SU-DHL-6 (cell line): ENCODE data around the gene SNAPC2.
A peak's percentile ranks its signal among the peaks of the same experiment; 100 is the strongest.

Source experiments
- H2AFZ ChIP-seq: fragments of 200-600 bp; sonication (generic); 2 replicates; pipeline ENCODE4 v1.6.1; 2014; ENCODE audit warnings: low read depth, mild to moderate bottlenecking, moderate library complexity, mixed read lengths, antibody characterized with exemption, low read length; ENCODE audit not compliant: severe bottlenecking
- H3F3A ChIP-seq: fragments of 200-600 bp; shearing (Covaris generic); 2 replicates; pipeline ENCODE4 v1.6.0; 2016; ENCODE audit warnings: antibody characterized with exemption, mild to moderate bottlenecking; ENCODE audit not compliant: insufficient read depth
- H3K27ac ChIP-seq: fragments of 200-600 bp; sonication (generic); 2 replicates; pipeline ENCODE4 v1.5.1; 2016; ENCODE audit warnings: low read depth, mild to moderate bottlenecking, low read length, moderate library complexity, mixed read lengths
- H3K27me3 ChIP-seq: fragments of 200-600 bp; sonication (generic), shearing (Covaris generic); 2 replicates; pipeline ENCODE4 v1.6.0; 2014; ENCODE audit warnings: mild to moderate bottlenecking, low read length
- H3K36me3 ChIP-seq: fragments of 200-600 bp; sonication (generic); 2 replicates; pipeline ENCODE4 v1.6.1; 2014; ENCODE audit warnings: mild to moderate bottlenecking, low read length, mixed read lengths
- H3K4me2 ChIP-seq: fragments of 300-600, 200-600 bp; shearing (Covaris generic), sonication (generic); 2 replicates; pipeline ENCODE4 v1.6.0; 2014; ENCODE audit warnings: low read length, low read depth, mild to moderate bottlenecking; ENCODE audit not compliant: poor library complexity, severe bottlenecking
- H3K4me3 ChIP-seq: fragments of 200-600 bp; sonication (generic); 2 replicates; pipeline ENCODE4 v1.5.1; 2014; ENCODE audit warnings: antibody characterized with exemption, low read length, mild to moderate bottlenecking, mixed read lengths; ENCODE audit not compliant: insufficient read depth, poor library complexity, severe bottlenecking
- H3K79me2 ChIP-seq: fragments of 200-600 bp; sonication (generic); 2 replicates; pipeline ENCODE4 v1.6.1; 2014; ENCODE audit warnings: mild to moderate bottlenecking, low read length, moderate library complexity; ENCODE audit not compliant: insufficient read depth
- H3K9ac ChIP-seq: fragments of 200-600 bp; sonication (generic); 2 replicates; pipeline ENCODE4 v1.7.0; 2014; ENCODE audit warnings: mild to moderate bottlenecking, low read length
- H3K9me2 ChIP-seq: fragments of 200-600 bp; sonication (generic); replicated peaks from 2 replicates; pipeline ENCODE4 v1.6.1; 2014; ENCODE audit warnings: low read length; ENCODE audit not compliant: insufficient read depth
- H3K9me3 ChIP-seq: fragments of 200-600 bp; sonication (generic); 2 replicates; pipeline ENCODE4 v1.6.1; 2014; ENCODE audit warnings: low read length, mixed read lengths; ENCODE audit not compliant: insufficient read depth
- H4K20me1 ChIP-seq: fragments of 200-600 bp; sonication (generic); 2 replicates; pipeline ENCODE4 v1.6.1; 2014; ENCODE audit warnings: low read depth, mild to moderate bottlenecking, antibody characterized with exemption, low read length, moderate library complexity, mixed read lengths
- CTCF ChIP-seq: fragments of 200-600 bp; sonication (generic); IDR thresholded peaks from one replicate; pipeline ENCODE4 v1.5.1; 2017; ENCODE audit warnings: antibody characterized with exemption, mild to moderate bottlenecking, low read length, moderate library complexity; ENCODE audit not compliant: insufficient read depth, poor library complexity, severe bottlenecking
- EZH2phosphoT487 ChIP-seq: fragments of 200-600 bp; sonication (generic), shearing (Covaris generic); conservative IDR thresholded peaks from 2 replicates; pipeline ENCODE4 v1.6.1; 2018; ENCODE audit warnings: mild to moderate bottlenecking, antibody characterized with exemption, low read length, moderate library complexity, mixed read lengths

SNAPC2 gene

DNA sequence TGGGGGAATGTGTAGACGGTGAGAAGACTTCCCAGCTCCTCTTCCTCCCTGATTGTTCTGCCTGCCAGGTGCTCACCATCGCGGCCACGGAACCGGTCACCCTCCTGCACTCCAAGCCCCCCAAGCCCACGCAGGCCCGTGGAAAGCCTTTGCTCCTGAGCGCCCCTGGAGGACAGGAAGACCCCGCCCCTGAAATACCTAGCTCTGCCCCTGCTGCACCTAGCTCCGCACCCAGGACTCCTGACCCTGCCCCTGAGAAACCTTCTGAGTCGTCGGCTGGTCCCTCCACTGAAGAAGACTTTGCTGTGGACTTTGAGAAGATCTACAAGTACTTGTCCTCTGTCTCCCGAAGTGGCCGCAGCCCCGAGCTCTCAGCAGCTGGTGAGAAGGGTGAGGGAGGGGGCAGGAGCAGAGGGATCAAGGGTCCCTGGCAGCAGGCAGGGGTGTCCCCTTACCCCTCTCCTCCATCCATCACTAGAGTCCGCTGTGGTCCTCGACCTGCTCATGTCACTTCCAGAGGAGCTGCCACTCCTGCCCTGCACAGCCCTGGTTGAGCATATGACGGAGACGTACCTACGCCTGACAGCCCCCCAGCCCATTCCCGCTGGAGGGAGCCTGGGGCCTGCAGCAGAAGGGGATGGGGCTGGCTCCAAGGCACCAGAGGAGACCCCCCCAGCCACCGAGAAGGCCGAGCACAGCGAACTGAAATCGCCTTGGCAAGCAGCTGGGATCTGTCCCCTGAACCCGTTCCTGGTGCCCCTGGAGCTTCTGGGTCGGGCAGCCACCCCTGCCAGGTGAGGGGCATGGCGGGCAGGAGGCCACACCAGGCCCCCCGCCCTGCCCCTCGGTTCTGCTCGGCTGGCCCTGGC lies 2.1 kb downstream of the SNAPC2 start:
- no peaks in the 10 kb centered on the region for H3F3A ChIP-seq
- no peaks in the 10 kb centered on the region for H4K20me1 ChIP-seq
- H3K4me3 ChIP-seq, result no peak overlapping the region
- H3K4me2 ChIP-seq, result peak overlapping the region; percentile 82
- H2AFZ ChIP-seq, result no peak overlapping the region
- no peak for TF ChIP-seq EZH2phosphoT487
- no peak for TF ChIP-seq CTCF
- H3K27ac ChIP-seq, result no peak overlapping the region
- H3K27me3 ChIP-seq, result no peaks in the 10 kb centered on the region
- no peaks in the 10 kb centered on the region for H3K79me2 ChIP-seq
- H3K9me2 ChIP-seq, result no peaks in the 10 kb centered on the region
- H3K9me3 ChIP-seq, result no peaks in the 10 kb centered on the region
- H3K36me3 ChIP-seq, result no peaks in the 10 kb centered on the region
- no peak overlapping the region for H3K9ac ChIP-seq

- H3K4me2 ChIP-seq, result no peak overlapping the region
- no peaks in the 10 kb centered on the region for H4K20me1 ChIP-seq
- no peaks in the 10 kb centered on the region for H3K36me3 ChIP-seq
- no peak overlapping the region for H3K27ac ChIP-seq
- H3K79me2 ChIP-seq, result no peaks in the 10 kb centered on the region
- TF ChIP-seq EZH2phosphoT487, result no peak
- no peak for TF ChIP-seq CTCF
- H3K9ac ChIP-seq, result no peak overlapping the region
- H3K9me3 ChIP-seq, result no peaks in the 10 kb centered on the region
- no peak overlapping the region for H3K4me3 ChIP-seq
- H2AFZ ChIP-seq, result no peak overlapping the region
- no peaks in the 10 kb centered on the region for H3K27me3 ChIP-seq
- no peaks in the 10 kb centered on the region for H3K9me2 ChIP-seq
- no peaks in the 10 kb centered on the region for H3F3A ChIP-seq
These were observed 2.7 kb downstream of the SNAPC2 start for GRCh38 chr19:7922836-7923195.

DNA sequence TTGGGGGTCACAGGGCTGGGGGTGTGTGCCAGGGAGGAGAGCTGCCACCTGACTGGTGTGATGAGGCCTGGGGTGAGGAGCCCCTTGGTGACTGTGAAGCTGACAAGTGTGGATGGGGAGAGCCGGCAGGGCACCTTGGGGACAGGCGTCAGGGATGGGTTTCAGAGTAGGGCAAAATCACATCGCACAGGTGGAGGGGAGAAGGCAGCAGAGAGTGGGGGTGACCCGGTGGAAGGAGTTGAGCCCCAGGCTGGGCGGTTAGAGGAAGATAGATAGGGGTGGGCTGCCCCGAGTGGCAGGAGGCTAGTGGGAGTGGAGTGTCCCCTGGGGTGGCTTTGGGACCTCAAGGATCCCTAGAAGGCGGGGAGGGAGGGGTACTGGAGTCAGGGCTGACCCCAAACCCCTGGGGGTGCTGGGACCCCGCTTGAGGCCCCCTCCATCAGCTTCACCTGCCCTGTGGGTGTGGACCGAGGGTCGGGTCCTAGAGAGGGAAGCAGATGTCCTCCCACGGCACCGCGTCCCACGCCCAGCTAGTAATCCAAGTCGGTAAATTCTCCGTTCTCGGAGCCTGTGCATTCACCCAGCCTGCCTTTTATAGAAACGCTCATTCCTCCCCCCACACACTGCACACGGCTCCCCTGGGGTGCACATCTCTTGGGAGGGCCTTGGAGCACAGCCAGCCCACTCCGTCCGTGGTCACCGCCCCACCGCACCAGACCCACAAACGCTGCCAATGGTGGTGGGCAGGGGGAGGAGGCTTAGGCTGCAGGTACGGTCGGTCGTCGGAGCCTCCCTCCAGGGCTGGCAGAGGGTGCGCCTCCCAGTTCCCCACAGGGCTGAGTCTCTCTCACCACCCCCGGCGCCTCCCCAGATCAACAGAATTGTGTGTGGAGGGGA lies 3.4 kb downstream of the SNAPC2 start:
- H3K27me3 ChIP-seq, result no peaks in the 10 kb centered on the region
- H3K27ac ChIP-seq, result no peak overlapping the region
- H3K4me2 ChIP-seq, result no peak overlapping the region
- no peak overlapping the region for H3K9ac ChIP-seq
- no peaks in the 10 kb centered on the region for H3K79me2 ChIP-seq
- H4K20me1 ChIP-seq, result no peaks in the 10 kb centered on the region
- TF ChIP-seq EZH2phosphoT487 (no peak), CTCF (no peak)
- H3K4me3 ChIP-seq, result no peak overlapping the region
- H3F3A ChIP-seq, result no peaks in the 10 kb centered on the region
- H3K9me2 ChIP-seq, result no peaks in the 10 kb centered on the region
- H3K36me3 ChIP-seq, result no peaks in the 10 kb centered on the region
- H3K9me3 ChIP-seq, result no peaks in the 10 kb centered on the region
- no peak overlapping the region for H2AFZ ChIP-seq
